ENCODE measurements around the gene BDNF. TPM values are rescaled to one million over a fixed set of nuclear protein-coding genes. Genes with fewer than 3 reads are reported as not detected.

Gene BDNF
- polyA plus RNA-seq, 3 donors from 2014 or later, result not detected

DNA sequence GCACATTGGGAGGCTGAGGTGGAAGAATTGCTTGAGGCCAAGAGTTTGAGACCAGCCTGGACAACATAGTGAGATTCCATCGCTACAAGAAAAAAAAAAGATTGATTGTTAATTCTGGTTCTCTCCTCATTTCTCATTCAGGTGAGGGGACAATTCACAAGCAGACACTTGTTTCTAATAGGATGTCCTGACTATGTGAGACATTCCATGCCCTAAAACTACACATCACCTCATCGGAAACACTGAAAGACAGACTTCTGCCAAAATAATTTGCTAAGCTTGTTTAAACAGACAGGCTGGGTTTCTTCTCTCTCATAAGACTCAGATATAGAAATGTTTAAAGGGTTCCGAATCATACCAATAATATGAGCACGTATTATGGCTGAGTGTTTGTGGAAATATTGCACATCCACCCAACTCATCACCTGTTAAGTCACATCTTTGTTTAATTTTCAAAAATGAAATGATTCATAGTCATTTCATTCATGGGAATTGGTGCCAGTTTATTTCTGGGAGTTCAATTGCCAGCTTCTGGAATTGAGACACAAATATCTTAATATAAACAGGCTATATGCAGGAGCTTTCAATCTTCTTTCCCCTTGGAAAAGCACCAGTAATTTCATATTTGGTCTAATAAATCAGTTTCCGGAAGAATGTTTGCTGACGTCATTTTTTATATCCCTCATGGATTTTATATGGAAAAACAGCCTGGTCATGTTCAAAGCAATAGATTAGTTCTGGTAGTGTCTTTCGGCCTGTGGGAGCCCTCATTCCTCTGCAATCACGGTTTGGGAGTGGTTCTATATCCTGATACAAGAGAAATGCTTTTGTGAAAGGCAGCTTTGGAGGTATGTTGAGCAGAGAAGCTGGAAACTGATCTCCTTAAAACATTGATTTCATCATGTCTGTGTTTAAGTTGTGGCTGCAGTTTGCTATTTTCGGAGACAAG is 87.0 kb downstream of the BDNF start:
- peaks cover 0 to 15% (median under 1%) of the 10 kb centered on the region in 6 donors for H3K9me3 Mint-ChIP-seq
- H3K27me3 Mint-ChIP-seq (ENCODE audit: low read depth in 3 of 3), result peaks cover 0 to 4% (median 3%) of the 10 kb centered on the region in 3 donors
- H3K27ac Mint-ChIP-seq, result no peak overlapping the region
- DNase-seq, result no peak
- H3K36me3 Mint-ChIP-seq, result no peaks in the 10 kb centered on the region
- H3K4me3 Mint-ChIP-seq, result no peak overlapping the region
- H3K4me1 Mint-ChIP-seq, result no peaks in the 10 kb centered on the region

DNA sequence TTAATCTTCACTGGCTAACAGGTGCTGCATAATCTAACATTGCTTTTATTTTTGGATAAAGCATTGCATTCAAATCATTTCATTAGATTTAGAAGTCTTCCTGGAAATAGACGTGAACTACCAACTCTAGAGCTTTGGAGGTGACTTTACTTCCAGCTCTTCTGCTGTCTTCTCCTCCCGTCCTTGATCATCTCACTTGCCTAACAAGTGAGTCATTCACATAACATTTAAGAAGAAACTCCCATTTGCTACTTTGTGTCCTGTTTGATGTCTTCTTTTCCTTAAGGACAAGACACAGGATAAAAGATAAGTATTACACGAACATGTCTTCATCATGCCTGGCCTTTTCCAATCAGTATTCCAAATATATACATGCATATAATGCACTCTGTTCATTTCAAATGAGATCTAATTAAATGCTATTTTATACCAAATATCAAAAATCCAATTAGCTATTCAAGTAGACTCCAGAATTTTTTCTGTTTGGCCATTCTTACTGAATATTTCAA is 88.3 kb downstream of the BDNF start:
- H3K36me3 Mint-ChIP-seq, result no peaks in the 10 kb centered on the region
- H3K27ac Mint-ChIP-seq, result no peak overlapping the region
- H3K27me3 Mint-ChIP-seq (ENCODE audit: low read depth in 3 of 3), result peaks cover 0 to 4% (median 3%) of the 10 kb centered on the region in 3 donors
- DNase-seq, result no peak
- H3K4me3 Mint-ChIP-seq, result no peak overlapping the region
- H3K4me1 Mint-ChIP-seq, result no peaks in the 10 kb centered on the region
- H3K9me3 Mint-ChIP-seq, result peaks cover 0 to 15% (median under 1%) of the 10 kb centered on the region in 6 donors

DNA sequence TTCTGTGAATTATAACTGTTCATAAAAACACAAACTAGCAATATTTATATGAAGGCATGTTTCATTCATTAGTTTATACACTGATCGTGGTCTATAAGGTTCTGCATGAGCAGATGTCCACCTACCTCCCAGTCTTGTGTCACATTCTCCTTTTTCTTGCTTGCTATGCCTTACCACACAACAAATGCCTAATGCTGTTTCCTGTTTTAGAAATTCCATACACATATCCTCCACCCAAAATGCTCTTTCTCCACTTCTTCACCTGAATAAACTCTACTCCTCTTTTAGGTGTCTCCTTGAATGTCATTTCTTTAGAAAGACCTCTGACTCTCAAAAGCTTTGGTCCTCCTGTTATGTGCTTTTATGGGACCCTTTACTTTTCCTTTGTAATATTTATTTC is 88.9 kb downstream of the BDNF start:
- peaks cover 0 to 4% (median 3%) of the 10 kb centered on the region in 3 donors for H3K27me3 Mint-ChIP-seq (ENCODE audit: low read depth in 3 of 3)
- no peaks in the 10 kb centered on the region for H3K36me3 Mint-ChIP-seq
- peaks cover 0 to 15% (median 0%) of the 10 kb centered on the region in 6 donors for H3K9me3 Mint-ChIP-seq

DNA sequence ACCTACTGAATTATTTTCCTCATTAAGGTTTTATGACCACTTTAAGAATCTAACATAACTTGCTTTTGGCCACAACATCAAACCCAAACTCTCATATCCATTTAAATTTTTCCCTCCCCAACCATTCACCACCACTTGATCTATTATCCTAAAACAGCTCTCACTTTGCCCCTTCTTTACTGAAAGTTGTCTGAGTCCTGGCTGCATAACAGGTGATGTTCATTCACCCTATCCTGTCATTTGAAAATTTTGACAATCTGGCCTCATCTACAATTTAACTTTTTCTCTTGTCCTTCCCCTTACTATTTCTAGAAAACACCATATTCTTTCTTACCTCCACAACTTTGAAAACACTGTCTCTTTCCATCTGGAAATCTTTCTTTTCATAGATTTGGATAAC is 89.3 kb downstream of the BDNF start:
- H3K36me3 Mint-ChIP-seq, result no peaks in the 10 kb centered on the region

More for the DNA sequence above, 88.9 kb downstream of the BDNF start:
- no peak overlapping the region for H3K4me3 Mint-ChIP-seq
- H3K4me1 Mint-ChIP-seq, result no peaks in the 10 kb centered on the region
- no peak for DNase-seq
- H3K27ac Mint-ChIP-seq, result no peak overlapping the region

DNA sequence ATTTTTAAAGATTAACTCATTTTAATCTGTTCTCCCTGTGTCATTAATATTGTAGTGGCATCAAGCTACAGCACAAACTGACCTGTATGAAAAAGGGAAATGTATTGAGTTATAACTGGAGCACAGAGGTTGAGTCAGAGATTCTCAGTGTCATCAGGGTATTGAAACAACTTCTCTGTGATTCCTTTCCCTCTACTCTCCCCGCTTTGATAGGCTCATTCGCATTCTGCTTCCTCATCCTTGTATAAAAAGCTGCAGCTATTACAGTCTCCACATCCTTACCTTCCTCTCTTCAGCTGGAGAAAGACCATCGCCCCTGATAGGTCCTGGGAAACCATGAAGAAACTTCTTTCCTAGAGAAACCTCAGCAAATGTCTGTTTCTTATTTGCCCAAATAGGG is 90.0 kb downstream of the BDNF start:
- DNase-seq, result no peak
- Mint-ChIP-seq H3K4me3 (no peak overlapping the region), H3K27ac (no peak overlapping the region), H3K36me3 (no peaks in the 10 kb centered on the region), H3K9me3 (peaks cover 0 to 15% (median 0%) of the 10 kb centered on the region in 6 donors), H3K27me3 (ENCODE audit: low read depth in 3 of 3) (peaks cover 0 to 4% (median 3%) of the 10 kb centered on the region in 3 donors), H3K4me1 (no peaks in the 10 kb centered on the region)

More for the DNA sequence above, 89.3 kb downstream of the BDNF start:
- no peak overlapping the region for H3K27ac Mint-ChIP-seq
- H3K4me1 Mint-ChIP-seq, result no peaks in the 10 kb centered on the region
- peaks cover 0 to 15% (median 0%) of the 10 kb centered on the region in 6 donors for H3K9me3 Mint-ChIP-seq
- no peak for DNase-seq
- peaks cover 0 to 4% (median 3%) of the 10 kb centered on the region in 3 donors for H3K27me3 Mint-ChIP-seq (ENCODE audit: low read depth in 3 of 3)
- no peak overlapping the region for H3K4me3 Mint-ChIP-seq

DNA sequence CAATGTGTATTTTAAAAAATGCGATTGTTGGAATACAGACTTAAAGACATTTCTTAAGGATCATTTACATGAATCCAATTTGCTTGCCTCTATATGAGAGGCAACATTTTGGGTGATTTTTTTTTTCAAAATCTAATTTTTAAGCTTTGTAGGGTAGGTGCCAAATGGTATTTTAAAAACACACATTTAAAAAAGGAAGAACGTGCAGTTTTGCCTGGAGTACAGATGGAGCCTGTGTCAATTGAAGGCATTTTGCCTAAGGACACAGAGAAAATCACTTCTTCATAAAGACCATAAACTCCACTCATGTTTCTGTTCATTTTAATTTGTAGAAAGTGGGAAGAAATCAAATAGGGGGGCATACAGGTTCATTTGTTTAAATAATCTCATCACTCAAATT is 91.3 kb downstream of the BDNF start:
- H3K27ac Mint-ChIP-seq, result no peak overlapping the region
- no peaks in the 10 kb centered on the region for H3K36me3 Mint-ChIP-seq
- H3K27me3 Mint-ChIP-seq (ENCODE audit: low read depth in 3 of 3), result peaks cover 0 to 5% (median 0%) of the 10 kb centered on the region in 3 donors
- H3K4me3 Mint-ChIP-seq, result no peak overlapping the region
- H3K4me1 Mint-ChIP-seq, result no peaks in the 10 kb centered on the region
- no peak for DNase-seq
- H3K9me3 Mint-ChIP-seq, result peaks cover 0 to 15% (median under 1%) of the 10 kb centered on the region in 6 donors

DNA sequence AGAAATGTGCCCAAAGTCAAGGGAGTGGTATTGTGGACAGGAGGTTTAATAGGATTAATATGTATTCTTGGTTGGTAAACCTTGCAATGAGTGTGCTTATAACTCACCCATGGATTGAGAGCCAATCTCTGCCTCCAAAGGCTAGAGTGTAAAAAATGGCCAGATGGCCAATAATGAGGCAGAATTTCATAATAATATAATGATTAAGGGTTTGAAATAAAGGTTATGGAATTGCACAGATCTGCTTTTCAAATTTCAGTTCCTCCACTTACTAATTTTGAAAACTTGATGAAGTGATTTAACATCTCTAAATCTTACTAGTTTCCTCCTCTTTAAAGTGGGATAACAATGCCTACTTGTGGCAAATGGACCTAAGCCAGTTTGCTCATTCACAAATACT is 94.8 kb downstream of the BDNF start:
- Mint-ChIP-seq H3K9me3 (peaks cover 0 to 14% (median under 1%) of the 10 kb centered on the region in 6 donors), H3K27me3 (ENCODE audit: low read depth in 3 of 3) (peaks cover 0 to 2% (median 2%) of the 10 kb centered on the region in 3 donors), H3K36me3 (no peaks in the 10 kb centered on the region), H3K27ac (no peak overlapping the region), H3K4me1 (no peaks in the 10 kb centered on the region), H3K4me3 (no peak overlapping the region)
- DNase-seq, result no peak

Other genes with a start within 250 kb of the BDNF start
- gene LGR4, start 227.7 kb downstream of the BDNF start, polyA plus RNA-seq, result under 1 TPM in 1 of 3 donors, not detected in 2; 0.51 TPM
- 10 to 100 TPM in 1 of 3 donors, 1 to 10 TPM in 2; 5.1 to 11.0 (median 5.4) TPM for gene LIN7C, start 193.7 kb downstream of the BDNF start, polyA plus RNA-seq

Measured in immature natural killer cell (primary cell).